ENCODE data around the gene WDR70. TPM values are rescaled to one million over a fixed set of nuclear protein-coding genes. Genes with fewer than 3 reads are reported as not detected.

WDR70 gene
- total and polyA plus RNA-seq, 4 donors: 11.0 to 57.8 (median 26.2) TPM

- Histone ChIP-seq H3K9me3 (ENCODE audit: control insufficient read depth in 4 of 4, insufficient read depth in 3 of 4, low read length in 3 of 4) (no peaks in the 10 kb centered on the region), H3K27ac (ENCODE audit: low read depth in 1 of 2, low read length in 1 of 2) (no peak overlapping the region), H3K27me3 (ENCODE audit: control insufficient read depth in 3 of 3, insufficient read depth in 3 of 3, low read length in 2 of 3) (no peaks in the 10 kb centered on the region), H3K4me1 (ENCODE audit: control insufficient read depth in 5 of 5, insufficient read depth in 5 of 5, low read length in 5 of 5) (no peaks in the 10 kb centered on the region), H3K36me3 (ENCODE audit: control insufficient read depth in 4 of 4, insufficient read depth in 4 of 4, low read length in 4 of 4) (peaks cover 0 to 18% (median 5%) of the 10 kb centered on the region in 4 donors), H3K4me3 (no peak overlapping the region), H3K9ac (ENCODE audit: insufficient read depth in 1 of 2, low read length in 2 of 2) (no peak overlapping the region)
- ATAC-seq (ENCODE audit: insufficient read depth, low FRiP score) (no peak), DNase-seq (no peak)
- TF ChIP-seq CTCF (IDR thresholded peaks at IDR 0.05; ENCODE audit: control extremely low read depth, extremely low read depth): no peak
- 48 to 49% methylated on average over 2 of the region's 2 CpGs for WGBS, 2 donors
Observed at GRCh38 chr5:37701868-37702267, 322.8 kb downstream of the WDR70 start.

- DNase-seq (no peak), ATAC-seq (ENCODE audit: insufficient read depth, low FRiP score) (no peak)
- Histone ChIP-seq H3K27me3 (ENCODE audit: control insufficient read depth in 3 of 3, insufficient read depth in 3 of 3, low read length in 2 of 3) (no peaks in the 10 kb centered on the region), H3K27ac (ENCODE audit: low read depth in 1 of 2, low read length in 1 of 2) (no peak overlapping the region), H3K4me3 (no peak overlapping the region), H3K36me3 (ENCODE audit: control insufficient read depth in 4 of 4, insufficient read depth in 4 of 4, low read length in 4 of 4) (peaks cover 0 to 14% (median 5%) of the 10 kb centered on the region in 4 donors), H3K4me1 (ENCODE audit: control insufficient read depth in 5 of 5, insufficient read depth in 5 of 5, low read length in 5 of 5) (no peaks in the 10 kb centered on the region), H3K9ac (ENCODE audit: insufficient read depth in 1 of 2, low read length in 2 of 2) (no peak overlapping the region), H3K9me3 (ENCODE audit: control insufficient read depth in 4 of 4, insufficient read depth in 3 of 4, low read length in 3 of 4) (no peaks in the 10 kb centered on the region)
- no peak for TF ChIP-seq CTCF (IDR thresholded peaks at IDR 0.05; ENCODE audit: control extremely low read depth, extremely low read depth)
- 94 to 95% methylated on average over 4 of the region's 4 CpGs for WGBS, 2 donors
Observed at GRCh38 chr5:37703841-37704241, 324.7 kb downstream of the WDR70 start.

GRCh38 chr5:37704406-37704805, 325.3 kb downstream of the WDR70 start:
- no peak for TF ChIP-seq CTCF (IDR thresholded peaks at IDR 0.05; ENCODE audit: control extremely low read depth, extremely low read depth)

GRCh38 chr5:37709020-37709419, 329.9 kb downstream of the WDR70 start:
- Histone ChIP-seq H3K4me3 (no peak overlapping the region), H3K4me1 (ENCODE audit: control insufficient read depth in 5 of 5, insufficient read depth in 5 of 5, low read length in 5 of 5) (peaks cover 0 to 2% (median 0%) of the 10 kb centered on the region in 5 donors), H3K27me3 (ENCODE audit: control insufficient read depth in 3 of 3, insufficient read depth in 3 of 3, low read length in 2 of 3) (no peaks in the 10 kb centered on the region), H3K9ac (ENCODE audit: insufficient read depth in 1 of 2, low read length in 2 of 2) (no peak overlapping the region), H3K9me3 (ENCODE audit: control insufficient read depth in 4 of 4, insufficient read depth in 3 of 4, low read length in 3 of 4) (no peaks in the 10 kb centered on the region), H3K27ac (ENCODE audit: low read depth in 1 of 2, low read length in 1 of 2) (no peak overlapping the region), H3K36me3 (ENCODE audit: control insufficient read depth in 4 of 4, insufficient read depth in 4 of 4, low read length in 4 of 4) (no peaks in the 10 kb centered on the region)
- TF ChIP-seq CTCF (IDR thresholded peaks at IDR 0.05; ENCODE audit: control extremely low read depth, extremely low read depth): no peak
- no peak for DNase-seq
- ATAC-seq (ENCODE audit: insufficient read depth, low FRiP score): no peak

More at GRCh38 chr5:37704406-37704805, 325.3 kb downstream of the WDR70 start:
- peaks cover 0 to 14% (median 3%) of the 10 kb centered on the region in 4 donors for H3K36me3 ChIP-seq (ENCODE audit: control insufficient read depth in 4 of 4, insufficient read depth in 4 of 4, low read length in 4 of 4)
- WGBS, 2 donors: 90 to 91% methylated on average over 5 of the region's 5 CpGs
- ATAC-seq (ENCODE audit: insufficient read depth, low FRiP score) (no peak), DNase-seq (no peak)
- no peak overlapping the region for H3K27ac ChIP-seq (ENCODE audit: low read depth in 1 of 2, low read length in 1 of 2)
- no peaks in the 10 kb centered on the region for H3K27me3 ChIP-seq (ENCODE audit: control insufficient read depth in 3 of 3, insufficient read depth in 3 of 3, low read length in 2 of 3)
- no peak overlapping the region for H3K9ac ChIP-seq (ENCODE audit: insufficient read depth in 1 of 2, low read length in 2 of 2)
- no peak overlapping the region for H3K4me3 ChIP-seq
- no peaks in the 10 kb centered on the region for H3K9me3 ChIP-seq (ENCODE audit: control insufficient read depth in 4 of 4, insufficient read depth in 3 of 4, low read length in 3 of 4)
- H3K4me1 ChIP-seq (ENCODE audit: control insufficient read depth in 5 of 5, insufficient read depth in 5 of 5, low read length in 5 of 5): no peaks in the 10 kb centered on the region

Measured in lung (tissue), 12 donors.